ENCODE results near the gene ZNRF4. TPM values are rescaled to one million over a fixed set of nuclear protein-coding genes. Genes with fewer than 3 reads are reported as not detected.

ZNRF4 gene
- total RNA-seq, 4 donors from 2014 or later = not detected

DNA sequence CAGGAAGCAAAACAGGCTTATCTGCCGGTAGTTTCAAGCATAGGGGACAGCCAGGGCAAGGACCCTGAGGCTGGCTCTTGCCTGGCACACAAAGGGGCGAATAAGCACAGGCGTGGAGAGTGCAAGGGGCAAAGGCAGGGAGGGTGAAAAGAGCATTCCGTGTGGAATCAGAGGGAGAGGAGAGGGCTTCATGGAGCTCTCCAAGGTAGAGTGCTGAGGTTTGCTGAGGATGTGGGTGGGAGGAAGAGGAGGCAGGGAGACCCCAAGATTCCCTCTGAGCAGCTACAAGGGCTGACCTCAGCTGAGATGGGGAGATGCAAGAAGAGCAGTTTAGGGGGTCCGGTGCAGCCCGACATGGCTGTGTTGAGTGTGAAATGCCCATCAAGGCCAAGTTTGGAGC lies 36.5 kb upstream of the ZNRF4 start:
- TF ChIP-seq, protein P1, sequence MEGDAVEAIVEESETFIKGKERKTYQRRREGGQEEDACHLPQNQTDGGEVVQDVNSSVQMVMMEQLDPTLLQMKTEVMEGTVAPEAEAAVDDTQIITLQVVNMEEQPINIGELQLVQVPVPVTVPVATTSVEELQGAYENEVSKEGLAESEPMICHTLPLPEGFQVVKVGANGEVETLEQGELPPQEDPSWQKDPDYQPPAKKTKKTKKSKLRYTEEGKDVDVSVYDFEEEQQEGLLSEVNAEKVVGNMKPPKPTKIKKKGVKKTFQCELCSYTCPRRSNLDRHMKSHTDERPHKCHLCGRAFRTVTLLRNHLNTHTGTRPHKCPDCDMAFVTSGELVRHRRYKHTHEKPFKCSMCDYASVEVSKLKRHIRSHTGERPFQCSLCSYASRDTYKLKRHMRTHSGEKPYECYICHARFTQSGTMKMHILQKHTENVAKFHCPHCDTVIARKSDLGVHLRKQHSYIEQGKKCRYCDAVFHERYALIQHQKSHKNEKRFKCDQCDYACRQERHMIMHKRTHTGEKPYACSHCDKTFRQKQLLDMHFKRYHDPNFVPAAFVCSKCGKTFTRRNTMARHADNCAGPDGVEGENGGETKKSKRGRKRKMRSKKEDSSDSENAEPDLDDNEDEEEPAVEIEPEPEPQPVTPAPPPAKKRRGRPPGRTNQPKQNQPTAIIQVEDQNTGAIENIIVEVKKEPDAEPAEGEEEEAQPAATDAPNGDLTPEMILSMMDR (IDR thresholded peaks at IDR 0.05) = no peak
- no peak for TF ChIP-seq POLR2A (IDR thresholded peaks at IDR 0.05)
- H3K4me3 ChIP-seq (ENCODE audit: low read depth, poor library complexity, severe bottlenecking) = no peak overlapping the region
- WGBS, 2 donors = 62 to 65% methylated on average over 6 of the region's 6 CpGs
- DNase-seq (ENCODE audit: low spot score in 2 of 2) = no peak
- intact Hi-C loops (cut with DNase I; ENCODE audit: low total_unique reads) = no loop called here

DNA sequence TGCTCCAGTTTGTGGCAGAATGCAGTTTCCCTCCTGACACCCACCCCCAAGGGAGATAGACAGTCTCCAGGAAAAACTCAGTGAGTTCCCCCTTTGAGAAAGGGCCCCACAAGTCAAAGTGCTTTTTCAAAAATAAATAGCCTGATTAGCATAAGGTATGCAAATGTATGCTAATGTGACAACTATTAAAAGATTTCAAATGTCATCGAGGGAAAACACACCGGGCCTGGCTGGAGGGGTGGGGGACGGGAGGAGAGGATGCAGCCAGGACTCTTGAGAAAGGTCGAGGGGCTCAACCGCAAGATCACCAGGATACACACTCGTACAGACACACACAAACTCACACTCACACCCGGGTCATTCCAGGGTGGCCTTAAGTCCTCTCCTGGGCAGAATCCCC lies 34.3 kb upstream of the ZNRF4 start:
- 35 to 37% methylated on average over 7 of the region's 7 CpGs for WGBS, 2 donors
- DNase-seq (ENCODE audit: low spot score in 2 of 2) = no peak
- no peak for TF ChIP-seq POLR2A (IDR thresholded peaks at IDR 0.05)
- TF ChIP-seq, protein P1 (IDR thresholded peaks at IDR 0.05) = no peak
- intact Hi-C loops (cut with DNase I; ENCODE audit: low total_unique reads) = no loop called here
- H3K4me3 ChIP-seq (ENCODE audit: low read depth, poor library complexity, severe bottlenecking) = no peak overlapping the region

DNA sequence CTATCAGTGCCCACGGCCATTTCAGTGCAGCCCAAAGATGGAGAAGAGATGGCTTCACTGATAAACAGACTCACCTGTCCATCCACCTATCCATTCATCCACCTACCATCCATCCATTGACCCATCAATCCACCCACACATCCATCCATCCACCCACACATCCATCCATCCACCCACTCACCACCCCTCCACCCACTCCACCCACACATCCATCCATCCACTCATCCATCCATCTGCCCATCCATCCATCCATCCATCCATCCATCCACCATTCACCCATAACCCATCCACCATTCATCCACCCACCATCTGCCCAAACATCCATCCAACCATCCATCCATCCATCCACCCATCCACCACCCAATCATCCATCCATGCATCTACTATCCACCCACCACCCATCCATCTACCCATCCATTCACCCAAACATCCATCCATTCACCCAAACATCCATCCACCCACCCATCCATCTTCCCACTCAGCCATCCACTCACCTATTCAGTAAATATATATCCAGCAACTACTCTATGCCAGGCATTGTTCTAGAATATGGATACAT lies 31.6 kb upstream of the ZNRF4 start:
- TF ChIP-seq POLR2A (IDR thresholded peaks at IDR 0.05) = no peak
- TF ChIP-seq, protein P1 (IDR thresholded peaks at IDR 0.05) = no peak
- H3K4me3 ChIP-seq (ENCODE audit: low read depth, poor library complexity, severe bottlenecking) = no peak overlapping the region
- 46 to 58% methylated on average over 1 of the region's 1 CpG for WGBS, 2 donors
- intact Hi-C loops (cut with DNase I; ENCODE audit: low total_unique reads) = no loop called here
- DNase-seq (ENCODE audit: low spot score in 2 of 2) = no peak

DNA sequence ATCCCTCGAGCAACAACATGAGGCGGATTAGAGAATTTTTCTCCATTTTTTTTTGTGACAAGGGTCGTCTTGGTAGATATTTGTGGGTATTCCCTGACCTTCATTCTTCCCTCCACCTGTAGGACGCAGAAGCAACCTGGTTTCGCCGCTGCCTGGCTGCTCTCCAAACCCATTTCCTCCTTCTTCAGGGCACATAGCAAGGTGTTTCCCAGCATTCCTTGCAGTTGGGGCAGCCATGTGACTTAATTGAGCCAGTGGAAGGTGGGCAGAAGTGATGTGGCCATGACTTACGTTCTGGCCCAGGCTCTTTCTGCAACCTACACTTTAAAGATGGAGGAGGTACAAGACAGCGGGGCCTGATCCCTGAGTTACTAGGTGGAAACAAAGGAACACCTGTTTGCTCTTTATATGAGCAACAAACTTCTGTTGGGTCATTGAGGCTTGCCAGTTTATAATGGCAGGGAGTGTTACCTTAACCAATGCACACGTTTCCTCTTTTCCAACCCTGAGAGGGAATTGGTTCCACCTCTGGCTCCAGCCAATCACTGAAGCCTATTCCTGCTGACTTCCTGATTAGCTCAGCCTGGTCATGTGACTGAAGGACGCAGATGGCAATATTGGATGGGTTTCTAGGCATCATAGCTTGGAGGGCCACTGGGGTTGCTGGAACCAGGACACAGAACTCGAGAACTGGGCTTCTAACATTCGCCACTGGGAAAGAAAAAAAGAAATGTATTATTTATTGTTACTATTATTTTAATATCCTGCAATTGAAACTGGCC lies 30.8 kb upstream of the ZNRF4 start:
- TF ChIP-seq POLR2A (IDR thresholded peaks at IDR 0.05) = no peak
- no peak for DNase-seq (ENCODE audit: low spot score in 2 of 2)
- intact Hi-C loops (cut with DNase I; ENCODE audit: low total_unique reads) = no loop called here
- 73 to 76% methylated on average over 12 of the region's 12 CpGs for WGBS, 2 donors
- H3K4me3 ChIP-seq (ENCODE audit: low read depth, poor library complexity, severe bottlenecking) = no peak overlapping the region

DNA sequence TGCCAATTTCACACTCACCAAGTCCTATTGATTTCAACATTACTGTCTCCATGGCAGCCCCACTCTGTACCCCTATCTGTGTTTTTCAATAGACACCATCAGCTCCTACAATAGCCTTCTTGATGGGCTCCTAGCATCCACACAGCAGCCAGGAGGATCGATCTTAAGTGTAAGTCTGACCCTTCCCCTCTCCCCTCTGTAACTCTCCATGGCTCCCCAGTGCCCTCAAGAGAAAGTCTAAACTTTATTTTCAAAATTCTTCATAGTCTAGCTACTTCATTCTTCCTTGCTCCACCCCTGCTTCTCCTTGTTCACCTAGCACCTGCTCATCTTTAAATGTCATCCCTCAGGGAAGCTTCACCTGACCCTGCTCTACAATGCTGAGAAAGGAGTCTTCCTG lies 30.0 kb upstream of the ZNRF4 start:
- intact Hi-C loops (cut with DNase I; ENCODE audit: low total_unique reads) = no loop called here
- TF ChIP-seq, protein P1 (IDR thresholded peaks at IDR 0.05) = no peak
- TF ChIP-seq POLR2A (IDR thresholded peaks at IDR 0.05) = no peak
- 86% methylated on average over 1 of the region's 1 CpG for WGBS, 2 donors
- no peak for DNase-seq (ENCODE audit: low spot score in 2 of 2)
- no peak overlapping the region for H3K4me3 ChIP-seq (ENCODE audit: low read depth, poor library complexity, severe bottlenecking)

DNA sequence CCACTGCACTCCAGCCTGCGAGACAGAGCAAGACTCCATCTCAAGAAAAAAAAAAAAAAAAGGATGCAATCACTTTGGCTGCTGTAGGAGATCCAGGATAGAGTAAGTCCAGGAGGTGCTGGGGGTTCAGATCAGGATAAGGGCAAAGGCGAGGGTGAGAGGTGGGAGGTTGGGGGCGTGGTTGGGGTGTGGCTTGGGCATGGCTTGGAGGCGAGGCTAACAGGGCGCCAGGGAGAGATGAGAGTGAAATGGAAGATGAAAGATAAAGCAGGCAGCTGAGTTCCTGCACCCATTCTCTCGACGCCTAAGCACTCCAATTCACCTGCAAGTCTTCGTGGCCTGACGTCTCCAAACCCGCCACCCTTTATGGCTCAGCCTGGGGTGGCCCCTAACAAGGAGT lies 25.0 kb upstream of the ZNRF4 start:
- TF ChIP-seq, protein P1 (IDR thresholded peaks at IDR 0.05) = no peak
- no peak for TF ChIP-seq POLR2A (IDR thresholded peaks at IDR 0.05)
- no peak for DNase-seq (ENCODE audit: low spot score in 2 of 2)
- no peak overlapping the region for H3K4me3 ChIP-seq (ENCODE audit: low read depth, poor library complexity, severe bottlenecking)
- 29 to 33% methylated on average over 10 of the region's 10 CpGs for WGBS, 2 donors
- intact Hi-C loops (cut with DNase I; ENCODE audit: low total_unique reads) = no loop called here

Measured in lower leg skin (tissue), 4 donors.